ENCODE results near the gene TRMT11. TPM values are rescaled to one million over a fixed set of nuclear protein-coding genes. Genes with fewer than 3 reads are reported as not detected.

TRMT11 gene
- polyA plus RNA-seq, 1 of the 3 experiments (the other 2 are of a cell fraction), result 15.0 TPM

DNA sequence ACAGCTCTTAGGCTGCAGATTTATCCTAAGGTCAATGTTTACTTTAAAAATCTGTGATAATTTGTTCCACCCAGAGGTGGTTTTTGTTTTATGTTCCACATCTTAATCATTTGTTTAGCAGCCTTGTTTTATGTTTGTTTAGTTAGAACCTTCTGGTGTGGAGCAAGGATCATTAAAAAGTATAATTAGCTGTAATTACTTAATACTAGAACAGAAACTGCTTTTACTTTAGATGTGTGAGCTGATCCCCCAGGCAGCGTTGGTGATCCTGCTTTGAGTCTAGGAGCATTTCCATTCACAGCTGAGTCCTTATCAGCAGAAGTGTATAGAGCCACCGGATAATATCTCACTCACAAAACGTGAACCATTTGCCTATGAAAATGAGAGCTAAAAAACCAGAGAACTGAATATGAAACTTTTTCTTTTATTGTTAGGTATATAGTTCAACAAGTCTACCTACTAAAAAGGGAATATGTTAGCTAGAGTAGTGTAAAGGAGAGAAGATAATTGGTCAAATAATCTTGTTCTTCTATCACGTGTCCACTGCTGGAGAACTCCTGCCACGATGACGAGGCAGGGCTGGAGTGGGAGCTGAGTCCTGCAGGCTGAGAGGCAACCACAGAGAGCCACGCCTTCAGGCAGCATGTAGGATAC lies 78.5 kb downstream of the TRMT11 start:
- Histone ChIP-seq H2AFZ (ENCODE audit: low read depth) (no peak overlapping the region), H3K4me2 (no peak overlapping the region), H3K27ac (ENCODE audit: low read depth in 2 of 2, low read length in 1 of 2) (peak overlapping the region in 1 of 2 experiments; percentile 76; a peak in 2 of 4 replicates), H3K9me2 (no peaks in the 10 kb centered on the region), H3K79me2 (ENCODE audit: insufficient read depth) (no peaks in the 10 kb centered on the region), H3K9ac (no peak overlapping the region), H3K9me3 (no peaks in the 10 kb centered on the region; the same call in 1 of the 2 replicates), H3F3A (replicated peaks; ENCODE audit: insufficient read depth) (peaks cover 7% of the 10 kb centered on the region), H3K27me3 (ENCODE audit: insufficient read depth) (no peaks in the 10 kb centered on the region), H3K4me1 (ENCODE audit: control insufficient read depth in 1 of 2, insufficient read depth in 2 of 2, low read depth in 1 of 2, low read length in 1 of 2) (peaks cover 0 to 19% of the 10 kb centered on the region in 2 experiments; a peak in 2 of 4 replicates), H3K36me3 (replicated peaks in 1 of 2; ENCODE audit: control insufficient read depth in 1 of 2, insufficient read depth in 2 of 2, low read length in 1 of 2) (peaks cover 3 to 4% of the 10 kb centered on the region in 2 experiments), H4K20me1 (ENCODE audit: insufficient read depth) (no peaks in the 10 kb centered on the region), H3K4me3 (ENCODE audit: low read depth in 2 of 2, low read length in 1 of 2) (no peak overlapping the region)
- CTCF ChIA-PET, result interaction anchor here (0.9 to 1.4 kb wide), 2 partner anchors 27 to 32 kb away, joined by 5 read pairs; no protein-coding TSS in a partner anchor
- peak; percentile 36 for DNase-seq
- peak; percentile 44 for TF ChIP-seq RCOR1 (IDR thresholded peaks at IDR 0.05; ENCODE audit: low read length)
- peak; percentile 22 for TF ChIP-seq CHD2 (IDR thresholded peaks at IDR 0.05; ENCODE audit: low read length, partially characterized antibody)
- peak; percentile 83 for TF ChIP-seq GATA2 (CRISPR knock-in tag; IDR thresholded peaks at IDR 0.05)
- no peak for TF ChIP-seq JUND (IDR thresholded peaks at IDR 0.05)
- no peak for TF ChIP-seq TAF1 (IDR thresholded peaks at IDR 0.05; ENCODE audit: borderline replicate concordance, low read depth, low read length)
- no peak; the same call in 1 of the 2 replicates for TF ChIP-seq MXI1 (IDR thresholded peaks at IDR 0.05; ENCODE audit: low read depth, low read length)
- POLR2A ChIA-PET, result no interaction called here
- 78% methylated on average over 6 of the region's 7 CpGs for WGBS (ENCODE audit: low lambda C conversion rate)

- TF ChIP-seq RAD21 (IDR thresholded peaks at IDR 0.05; ENCODE audit: low read length) (no peak), YY1 (IDR thresholded peaks at IDR 0.05; ENCODE audit: low read depth) (no peak), TAF1 (IDR thresholded peaks at IDR 0.05; ENCODE audit: borderline replicate concordance, low read depth, low read length) (no peak), MAX (IDR thresholded peaks at IDR 0.05; ENCODE audit: low read depth) (no peak), CTCF (IDR thresholded peaks at IDR 0.05) (no peak), MEF2A (IDR thresholded peaks at IDR 0.05; ENCODE audit: borderline replicate concordance, low read depth) (no peak), FOXJ3 (CRISPR knock-in tag; IDR thresholded peaks at IDR 0.05) (no peak), GATA2 (CRISPR knock-in tag; IDR thresholded peaks at IDR 0.05) (no peak), POLR2AphosphoS5 (IDR thresholded peaks at IDR 0.05; ENCODE audit: low read depth, low read length) (no peak)
- TF ChIP-seq, protein P1, sequence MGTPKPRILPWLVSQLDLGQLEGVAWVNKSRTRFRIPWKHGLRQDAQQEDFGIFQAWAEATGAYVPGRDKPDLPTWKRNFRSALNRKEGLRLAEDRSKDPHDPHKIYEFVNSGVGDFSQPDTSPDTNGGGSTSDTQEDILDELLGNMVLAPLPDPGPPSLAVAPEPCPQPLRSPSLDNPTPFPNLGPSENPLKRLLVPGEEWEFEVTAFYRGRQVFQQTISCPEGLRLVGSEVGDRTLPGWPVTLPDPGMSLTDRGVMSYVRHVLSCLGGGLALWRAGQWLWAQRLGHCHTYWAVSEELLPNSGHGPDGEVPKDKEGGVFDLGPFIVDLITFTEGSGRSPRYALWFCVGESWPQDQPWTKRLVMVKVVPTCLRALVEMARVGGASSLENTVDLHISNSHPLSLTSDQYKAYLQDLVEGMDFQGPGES (IDR thresholded peaks at IDR 0.05; ENCODE audit: low read depth, low read length), result no peak
- Histone ChIP-seq H3K4me2 (no peak overlapping the region), H3K4me3 (ENCODE audit: low read depth in 2 of 2, low read length in 1 of 2) (no peak overlapping the region), H3K79me2 (ENCODE audit: insufficient read depth) (no peaks in the 10 kb centered on the region), H3K4me1 (ENCODE audit: control insufficient read depth in 1 of 2, insufficient read depth in 2 of 2, low read depth in 1 of 2, low read length in 1 of 2) (peaks cover 0 to 27% of the 10 kb centered on the region in 2 experiments; a peak in 2 of 4 replicates), H3K9me2 (no peaks in the 10 kb centered on the region), H3K9ac (no peak overlapping the region), H3K27ac (ENCODE audit: low read depth in 2 of 2, low read length in 1 of 2) (no peak overlapping the region), H4K20me1 (ENCODE audit: insufficient read depth) (no peaks in the 10 kb centered on the region), H2AFZ (ENCODE audit: low read depth) (no peak overlapping the region), H3K27me3 (ENCODE audit: insufficient read depth) (no peaks in the 10 kb centered on the region), H3F3A (replicated peaks; ENCODE audit: insufficient read depth) (peaks cover 7% of the 10 kb centered on the region), H3K36me3 (replicated peaks in 1 of 2; ENCODE audit: control insufficient read depth in 1 of 2, insufficient read depth in 2 of 2, low read length in 1 of 2) (peaks cover 2 to 3% of the 10 kb centered on the region in 2 experiments), H3K9me3 (no peaks in the 10 kb centered on the region; the same call in 1 of the 2 replicates)
- CTCF ChIA-PET, result interaction anchor here (1.1 to 1.6 kb wide), 2 partner anchors 10 to 33 kb away, joined by 3 to 4 read pairs; no protein-coding TSS in a partner anchor
- WGBS (ENCODE audit: low lambda C conversion rate), result 98% methylated on average over 10 of the region's 12 CpGs
- no peak for DNase-seq
- POLR2A ChIA-PET, result no interaction called here
Measured at GRCh38 chr6:126066053-126067048, 80.0 kb downstream of the TRMT11 start.
